Upper lobe of left lung (tissue), 4 donors: Measurements from ENCODE around the gene FALEC.

Source experiments
- CTCF ChIP-seq, 6 experiments: fragments of 450-650 bp in 4 of 6; fragments of 200-600 bp in 2 of 6; sonication (generic) in 2 of 6; IDR thresholded peaks; one replicate each; pipeline ENCODE4 v1.5.1; 2016 to 2019; ENCODE audit warnings: antibody characterized with exemption in 6 of 6
- EP300 ChIP-seq, 4 donors: sonication (generic); formaldehyde crosslinking; IDR thresholded peaks; one replicate each; pipeline ENCODE4 v1.5.1; 2017; ENCODE audit warnings: antibody characterized with exemption in 4 of 4, control low read depth in 2 of 4
- POLR2AphosphoS5 ChIP-seq, 2 donors: sonication (generic); formaldehyde crosslinking; IDR thresholded peaks; one replicate each; pipeline ENCODE4 v1.5.1; 2017; ENCODE audit warnings: antibody characterized with exemption in 2 of 2

GRCh38 chr1:150561254-150561973 lies 45.9 kb downstream of the FALEC start:
- TF ChIP-seq CTCF (IDR thresholded peaks at IDR 0.05) (peak in 2 of 6 experiments; percentile 39 to 45), POLR2AphosphoS5 (IDR thresholded peaks at IDR 0.05) (peak; percentile 93 to 99), EP300 (IDR thresholded peaks at IDR 0.05) (peak in 2 of 4 donors; percentile 93 to 98)
